NCI-H1417 (cell line): ENCODE results near the gene VIPR2.

Source experiments
- DNase-seq, 3 experiments: peaks; one replicate each; lab custom pipeline; 2025; lab: John Stamatoyannopoulos, UW

The VIPR2 gene

GRCh38 chr7:159157714-159158113 is 13.0 kb upstream of the VIPR2 start:
- DNase-seq = no peak

DNA sequence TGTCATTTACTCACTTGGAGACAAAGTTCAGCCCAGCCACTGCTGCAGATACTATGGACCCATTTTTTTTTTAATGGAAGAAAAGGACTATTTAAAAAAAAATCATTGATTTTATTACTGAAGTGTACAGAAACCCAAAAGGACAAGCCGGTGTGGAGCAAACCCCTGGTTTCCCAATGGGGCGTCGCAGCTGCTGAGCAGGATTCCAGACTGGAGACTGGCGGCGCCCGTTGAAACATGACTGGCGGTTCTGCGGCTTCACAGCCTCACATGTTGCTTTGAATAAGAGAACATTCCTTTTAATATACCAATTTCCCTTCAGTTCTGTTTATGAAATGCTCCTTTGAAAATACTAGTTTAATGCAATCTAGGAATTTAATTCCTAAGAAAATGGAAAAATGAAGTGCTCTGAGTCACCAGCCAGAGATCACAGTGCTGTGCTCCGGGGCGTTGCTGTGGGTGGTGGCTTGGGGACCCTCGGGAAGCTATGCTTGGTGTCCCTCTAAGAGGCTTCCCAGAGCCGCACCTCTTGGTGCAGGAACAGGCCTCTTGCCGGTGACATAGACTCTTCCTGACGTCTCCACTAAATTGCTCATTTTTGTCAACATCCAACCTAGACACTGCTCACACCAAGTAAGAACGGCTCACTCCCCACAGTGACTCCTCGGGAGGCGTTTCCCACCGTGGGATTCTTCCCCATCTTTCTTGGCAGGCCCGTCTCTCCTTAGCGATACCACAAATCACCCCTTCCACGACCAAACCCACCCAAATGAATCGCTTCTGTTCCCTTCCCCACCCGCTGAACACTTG is 12.0 kb upstream of the VIPR2 start:
- no peak for DNase-seq

DNA sequence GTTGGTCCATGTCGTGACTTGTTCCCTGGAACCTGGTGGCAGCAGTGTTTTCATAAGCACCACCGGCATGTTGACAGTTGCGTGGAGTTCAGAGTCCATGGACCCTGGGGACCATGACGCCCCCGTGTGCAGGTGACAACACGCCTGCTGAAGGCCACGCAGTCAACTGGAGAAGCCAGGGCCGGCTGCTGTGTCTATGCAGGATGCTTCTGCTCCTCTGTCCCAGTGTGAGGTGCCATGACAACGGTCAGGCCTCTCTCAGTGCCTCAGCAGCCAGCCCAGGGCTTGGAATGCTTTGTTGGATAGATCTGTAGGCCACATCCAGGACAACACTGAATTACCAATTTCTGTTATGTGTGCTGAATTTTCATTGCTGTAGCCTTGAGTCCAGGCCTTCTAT is 10.7 kb upstream of the VIPR2 start:
- DNase-seq = no peak

- no peak for DNase-seq
These were observed 9.6 kb upstream of the VIPR2 start for GRCh38 chr7:159154243-159154642.

DNA sequence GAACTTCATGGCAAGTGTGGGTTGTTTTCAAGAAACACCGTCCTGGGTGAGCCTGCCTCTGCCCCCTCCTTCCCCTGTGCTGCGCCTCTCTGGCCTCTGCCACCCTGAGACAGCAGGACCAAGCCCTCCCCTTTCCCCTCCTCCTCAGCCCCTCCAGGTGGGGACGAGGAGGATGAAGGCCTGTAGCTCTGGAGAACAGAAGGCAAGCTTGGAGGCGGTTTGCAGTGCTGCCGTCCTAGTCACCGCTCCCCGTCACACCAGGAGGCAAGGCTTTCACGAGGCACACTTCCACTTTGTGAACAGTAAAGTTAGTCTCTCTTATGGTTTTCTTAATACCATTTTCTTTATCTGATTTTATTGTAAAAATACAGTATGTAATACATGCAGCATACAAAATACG is 8.8 kb upstream of the VIPR2 start:
- DNase-seq = no peak

- no peak for DNase-seq
These were observed 8.1 kb upstream of the VIPR2 start for GRCh38 chr7:159152816-159153215.

DNA sequence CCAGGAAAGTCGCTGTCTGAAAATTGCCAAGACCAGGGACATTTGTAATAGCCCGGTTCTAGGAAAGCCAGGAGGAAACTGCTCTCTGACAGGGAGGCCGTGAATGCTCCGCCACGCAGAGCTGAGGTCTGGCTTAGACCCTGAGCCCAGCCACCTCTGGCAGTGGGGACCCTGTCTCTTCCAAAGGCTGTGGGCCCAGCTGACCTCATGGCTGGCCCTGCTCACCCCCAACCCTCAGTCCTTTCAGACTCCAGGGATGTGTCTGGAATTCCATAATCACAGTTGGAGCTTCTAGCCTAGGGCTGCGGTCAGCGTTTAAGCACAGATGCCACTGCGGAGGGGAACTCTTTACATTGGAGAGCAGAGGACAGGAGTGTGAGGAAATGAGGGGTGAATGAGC is 6.6 kb upstream of the VIPR2 start:
- no peak for DNase-seq

DNA sequence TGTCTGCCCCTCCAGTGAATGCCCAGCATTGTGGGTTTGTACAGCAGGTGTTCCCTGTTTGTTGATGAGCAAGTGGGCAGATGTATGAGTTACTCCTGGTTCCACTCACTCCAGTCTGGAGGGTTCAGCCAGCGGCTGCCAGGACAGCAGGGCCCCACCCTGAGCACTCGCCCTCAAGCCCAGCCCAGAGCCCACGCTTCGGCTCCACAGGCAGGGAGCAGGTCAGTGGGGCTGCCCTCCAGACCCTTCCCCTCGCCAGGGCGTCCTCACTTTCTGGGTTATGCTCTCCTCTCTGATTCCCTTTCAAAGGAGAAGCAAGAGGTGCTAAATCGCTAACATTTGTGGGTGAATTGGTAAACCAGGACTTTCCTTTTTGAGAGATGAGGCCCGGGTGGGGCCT is 4.8 kb upstream of the VIPR2 start:
- DNase-seq = no peak

GRCh38 chr7:159148430-159149395 is 4.0 kb upstream of the VIPR2 start:
- DNase-seq = no peak

DNA sequence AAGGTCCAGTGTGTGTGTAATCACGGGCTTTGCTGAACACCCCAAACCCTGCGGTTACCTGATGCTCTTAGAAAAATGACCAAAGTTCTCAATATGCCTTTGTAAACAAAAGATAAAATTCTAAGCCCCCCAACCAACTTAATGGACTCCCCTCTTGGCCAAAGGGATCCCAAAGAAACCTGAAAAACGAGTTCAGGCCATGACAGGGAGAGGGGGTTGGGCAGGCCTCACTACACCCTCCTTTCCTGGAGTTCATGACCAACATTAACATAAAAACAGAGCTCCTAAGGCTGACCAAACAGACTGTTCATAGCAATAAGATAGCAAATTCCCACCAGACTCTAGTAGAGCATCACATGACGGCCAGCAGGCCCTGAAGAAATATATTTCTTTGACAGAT is 3.0 kb upstream of the VIPR2 start:
- no peak for DNase-seq

DNA sequence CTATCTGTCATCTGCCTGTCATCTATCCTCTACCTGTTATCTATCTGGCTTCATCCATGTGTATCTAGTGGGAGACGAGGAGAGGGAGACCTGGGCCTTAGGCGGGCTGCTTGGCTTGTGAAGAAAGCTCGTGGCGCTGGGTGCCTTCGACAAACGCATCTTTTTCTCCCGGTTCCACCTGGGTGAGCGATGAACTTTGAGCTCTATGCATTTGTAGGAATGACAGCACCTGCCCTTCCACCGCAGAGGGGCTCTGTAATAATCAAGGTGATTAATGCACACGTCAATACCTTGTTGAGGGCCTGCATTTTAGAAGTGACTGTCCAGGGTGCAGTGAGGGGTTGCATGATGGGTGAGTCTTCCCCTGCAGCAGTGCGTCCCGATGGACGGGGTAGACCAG is 2.6 kb upstream of the VIPR2 start:
- no peak for DNase-seq

DNA sequence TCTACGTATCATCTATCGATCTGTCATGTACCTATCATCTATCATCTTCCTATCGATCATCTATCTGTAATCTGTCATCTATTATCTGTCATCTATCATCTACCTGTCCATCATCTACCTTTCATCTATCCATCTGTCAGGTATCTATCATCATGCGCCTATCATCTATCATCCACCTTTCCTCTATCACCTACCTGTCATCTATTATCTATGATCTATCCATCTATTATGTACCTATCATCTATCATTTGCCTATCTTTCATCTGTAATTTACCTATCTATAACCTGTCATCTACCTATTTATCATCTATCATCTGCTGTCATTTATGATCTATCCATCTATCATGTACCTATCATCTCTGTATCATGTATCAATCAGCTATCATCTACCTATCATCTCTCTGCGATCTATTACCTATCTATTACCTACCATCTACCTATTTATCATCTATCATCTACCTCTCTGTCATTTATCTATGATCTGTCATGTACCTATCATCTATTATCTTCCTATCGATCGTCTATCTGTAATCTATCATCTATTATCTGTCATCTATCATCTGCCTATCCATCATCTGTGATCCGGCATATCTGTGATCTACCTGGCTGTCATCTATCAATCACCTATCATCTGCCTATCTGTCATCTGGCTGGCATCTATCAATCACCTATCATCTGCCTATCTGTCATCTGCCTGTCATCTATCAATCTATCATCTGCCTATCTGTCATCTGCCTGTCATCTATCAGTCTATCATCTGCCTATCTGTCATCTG is 1.6 kb upstream of the VIPR2 start:
- no peak for DNase-seq

DNA sequence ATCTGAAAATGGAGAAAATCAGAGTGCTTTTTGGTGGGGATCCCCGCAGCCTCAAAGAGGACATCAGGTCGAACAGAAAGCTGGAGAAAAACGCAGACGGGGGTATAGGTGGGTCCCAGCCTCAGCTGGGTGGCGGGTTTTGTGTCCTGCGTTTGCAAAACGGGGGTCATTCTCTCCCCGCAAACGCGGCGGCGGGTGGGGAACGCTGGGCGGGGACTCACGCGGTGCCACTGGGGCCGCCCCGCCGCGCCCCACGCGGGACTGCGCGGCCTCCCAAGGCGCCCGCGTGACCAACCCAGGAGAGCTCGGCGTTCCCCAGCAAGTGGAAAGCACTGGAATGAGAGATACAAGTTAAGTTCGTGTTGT is 806 bp upstream of the VIPR2 start:
- no peak for DNase-seq

- DNase-seq = no peak
These were observed 598 bp downstream of the VIPR2 start for GRCh38 chr7:159143780-159144757.

- DNase-seq = no peak
These were observed 1.9 kb downstream of the VIPR2 start for GRCh38 chr7:159142730-159143129.

GRCh38 chr7:159142199-159142598 is 2.5 kb downstream of the VIPR2 start:
- DNase-seq = no peak

- no peak for DNase-seq
These were observed 3.0 kb downstream of the VIPR2 start for GRCh38 chr7:159141660-159142059.

DNA sequence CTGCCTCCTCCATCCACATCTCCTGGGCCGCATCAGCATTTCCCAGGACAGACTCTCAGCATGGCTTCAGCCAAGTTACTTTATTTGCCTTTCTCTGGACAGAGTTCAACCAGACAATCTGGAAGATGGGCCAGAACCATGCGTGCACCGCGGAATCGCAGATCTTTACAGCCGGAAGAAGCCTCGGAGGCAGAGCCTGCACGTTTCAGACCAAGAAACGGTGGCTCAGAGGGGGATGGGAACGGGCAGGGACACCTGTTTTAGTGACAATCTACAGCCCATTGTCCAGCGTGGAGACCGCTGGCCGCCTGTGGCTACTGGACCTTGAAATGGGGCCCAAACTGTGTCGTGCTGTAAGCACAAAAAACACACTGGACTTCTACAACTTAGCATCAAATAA is 3.5 kb downstream of the VIPR2 start:
- DNase-seq = no peak

DNA sequence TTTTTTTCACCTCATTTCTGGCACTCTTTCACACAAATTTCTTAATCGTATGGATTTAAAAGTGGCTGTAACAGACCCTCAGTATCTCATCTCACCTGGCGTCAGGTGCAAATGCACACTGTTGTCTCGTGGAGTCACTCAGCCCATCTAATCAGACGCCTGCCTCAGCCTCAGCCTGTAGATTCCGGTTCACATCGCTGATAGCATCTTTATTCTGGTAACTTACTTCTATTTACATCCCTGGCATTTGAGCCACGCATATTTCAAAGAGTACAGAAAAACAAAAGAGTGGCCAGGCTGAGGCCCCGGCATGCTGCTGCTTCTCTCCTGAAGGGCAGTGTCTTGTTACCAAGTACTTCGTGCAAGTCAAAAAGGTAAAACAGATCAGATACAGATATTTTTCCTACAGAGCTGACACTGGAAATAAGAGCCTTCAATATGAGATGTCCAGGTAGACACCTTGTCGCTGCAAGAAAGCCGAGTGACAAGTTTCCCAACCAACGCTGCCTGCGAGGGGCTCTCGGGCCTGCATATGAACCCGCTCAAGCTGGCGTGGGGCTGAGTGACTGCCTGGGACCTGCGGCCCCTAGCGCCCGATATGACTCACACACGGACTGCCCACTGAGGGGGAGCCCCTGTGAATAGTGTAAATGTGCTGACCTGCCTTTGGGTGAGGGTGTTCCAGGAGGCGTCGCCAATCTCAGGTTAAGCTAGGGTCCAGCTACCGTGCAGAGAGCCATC is 4.3 kb downstream of the VIPR2 start:
- no peak for DNase-seq

DNA sequence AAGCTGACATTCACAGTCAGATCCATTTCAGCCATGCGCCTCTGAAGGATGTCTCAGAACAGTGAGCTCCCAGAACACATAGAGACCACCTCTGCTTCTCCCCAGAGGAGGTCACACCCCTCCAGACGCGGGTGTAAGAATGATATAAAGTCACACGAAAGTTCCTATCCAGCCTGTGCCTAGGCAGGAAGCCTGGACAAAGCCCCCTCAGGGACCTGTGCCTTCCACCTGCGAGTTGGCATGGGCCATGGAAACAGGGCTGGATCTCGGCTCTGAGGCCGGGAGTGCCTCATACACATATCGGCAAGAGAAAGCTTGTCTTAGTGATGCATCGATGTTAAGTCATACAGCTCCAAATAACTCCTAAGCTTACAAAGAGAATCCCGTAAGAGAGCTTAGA is 5.0 kb downstream of the VIPR2 start:
- DNase-seq = no peak

DNA sequence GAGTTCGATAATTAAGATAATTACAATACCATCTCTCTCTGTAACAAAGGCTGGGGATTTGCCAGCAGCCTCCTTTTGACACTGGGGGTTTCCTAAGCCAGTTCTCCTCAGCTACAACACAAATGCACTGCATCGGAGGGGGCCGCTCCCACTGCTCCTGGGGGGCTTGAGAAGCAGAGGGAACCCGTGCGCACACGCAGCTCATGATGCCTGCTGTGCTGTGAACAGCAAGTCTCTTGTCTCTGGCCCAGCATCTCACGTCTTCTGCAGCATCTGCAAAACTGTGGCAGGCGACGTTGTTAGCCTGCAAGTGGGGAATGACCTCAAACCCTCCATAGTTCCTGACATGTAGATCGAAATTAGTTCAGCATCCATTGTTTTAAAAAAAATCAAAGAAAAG is 5.5 kb downstream of the VIPR2 start:
- peak in 1 of 3 experiments; percentile 48 for DNase-seq
